ENCODE results near the gene SPATA45. TPM values are rescaled to one million over a fixed set of nuclear protein-coding genes. Genes with fewer than 3 reads are reported as not detected.

The SPATA45 gene
- total RNA-seq, 5 donors from 2014 or later (not counting 1 experiment from before 2014, with no cell fraction given) = 0.57 TPM; not detected in 4

DNA sequence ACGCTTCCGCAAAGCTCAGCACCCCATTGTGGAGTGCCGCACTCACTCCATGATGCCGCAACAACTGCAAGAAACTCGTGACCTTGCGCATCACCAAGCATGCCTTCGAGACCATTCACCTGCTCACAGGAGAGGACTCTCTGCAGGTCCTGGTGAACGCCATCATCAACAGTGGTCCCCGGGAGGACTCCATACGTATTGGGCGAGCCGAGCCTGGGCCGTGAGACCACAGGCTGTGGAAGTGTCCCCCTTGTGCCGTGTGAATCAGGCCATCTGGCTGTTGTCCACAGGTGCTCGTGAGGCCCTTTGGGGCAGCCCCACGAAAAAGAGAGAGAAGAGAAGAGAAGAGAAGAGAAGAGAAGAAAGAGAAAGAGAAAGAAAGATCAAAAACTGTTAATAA is 23.2 kb downstream of the SPATA45 start:
- peaks cover 3 to 6% of the 10 kb centered on the region in 2 donors for H3K27me3 Mint-ChIP-seq
- ChIA-PET POLR2A (no interaction called here), CTCF (no interaction called here)
- no peak overlapping the region for H3K4me3 Mint-ChIP-seq
- H3K9me3 Mint-ChIP-seq = peaks cover 14 to 18% (median 18%) of the 10 kb centered on the region in 3 donors
- DNase-seq = no peak
- no peaks in the 10 kb centered on the region for H3K36me3 ChIP-seq (ENCODE audit: control insufficient read depth in 2 of 2, extremely low read depth in 1 of 2, insufficient read depth in 1 of 2, low read length in 1 of 2)
- H3K36me3 Mint-ChIP-seq = peaks cover 6% of the 10 kb centered on the region
- WGBS (ENCODE audit: insufficient coverage) = 96% methylated on average over 16 of the region's 16 CpGs
- peaks cover 0 to 5% (median 3%) of the 10 kb centered on the region in 3 donors for H3K4me1 Mint-ChIP-seq
- no peaks in the 10 kb centered on the region for H3K4me1 ChIP-seq (ENCODE audit: control insufficient read depth in 1 of 2, extremely low read depth in 1 of 2, insufficient read depth in 2 of 2, low read length in 2 of 2)
- no peaks in the 10 kb centered on the region for H3K9me3 ChIP-seq
- H3K27me3 ChIP-seq (replicated peaks in 1 of 2; ENCODE audit: control insufficient read depth in 2 of 2, extremely low read depth in 1 of 2, insufficient read depth in 2 of 2, low read length in 1 of 2) = peaks cover 0 to 9% of the 10 kb centered on the region in 2 experiments
- H3K27ac Mint-ChIP-seq = no peak overlapping the region
- H3K4me3 ChIP-seq (ENCODE audit: control insufficient read depth in 1 of 2, extremely low read depth in 1 of 2, low read length in 1 of 2) = no peak overlapping the region
- H3K27ac ChIP-seq (ENCODE audit: low read length) = no peak overlapping the region
- ATAC-seq (replicated peaks in 1 of 4) = no peak

DNA sequence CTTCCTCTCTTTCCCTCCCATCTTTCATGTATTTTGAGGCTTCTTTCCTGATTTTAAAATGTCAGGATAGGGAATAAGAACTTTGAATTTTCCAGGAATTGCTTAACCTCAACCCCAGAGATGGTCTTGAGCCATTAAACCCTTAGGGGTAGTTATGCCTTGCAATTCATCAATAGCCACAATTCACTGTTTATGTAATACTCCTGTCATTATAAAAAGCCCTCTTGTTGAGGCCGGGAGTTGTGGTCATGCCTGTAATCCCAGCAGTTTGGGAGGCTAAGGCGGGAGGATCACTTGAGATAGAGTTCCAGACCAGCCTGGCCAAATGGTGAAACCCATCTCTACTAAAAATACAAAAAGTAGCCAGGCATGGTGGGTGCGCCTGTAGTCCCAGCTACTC is 24.5 kb downstream of the SPATA45 start:
- Mint-ChIP-seq H3K27me3 (peaks cover 3 to 6% of the 10 kb centered on the region in 2 donors), H3K36me3 (peaks cover 6% of the 10 kb centered on the region), H3K4me3 (no peak overlapping the region), H3K9me3 (peaks cover 14 to 18% (median 18%) of the 10 kb centered on the region in 3 donors), H3K27ac (no peak overlapping the region), H3K4me1 (peaks cover 0 to 5% (median 3%) of the 10 kb centered on the region in 3 donors)
- H3K9me3 ChIP-seq = no peaks in the 10 kb centered on the region
- H3K4me3 ChIP-seq (ENCODE audit: control insufficient read depth in 1 of 2, extremely low read depth in 1 of 2, low read length in 1 of 2) = no peak overlapping the region
- ChIA-PET POLR2A (no interaction called here), CTCF (no interaction called here)
- H3K36me3 ChIP-seq (ENCODE audit: control insufficient read depth in 2 of 2, extremely low read depth in 1 of 2, insufficient read depth in 1 of 2, low read length in 1 of 2) = no peaks in the 10 kb centered on the region
- H3K27me3 ChIP-seq (replicated peaks in 1 of 2; ENCODE audit: control insufficient read depth in 2 of 2, extremely low read depth in 1 of 2, insufficient read depth in 2 of 2, low read length in 1 of 2) = peaks cover 0 to 5% of the 10 kb centered on the region in 2 experiments
- no CpG with 5 or more reads among the region's 3 CpGs for WGBS (ENCODE audit: insufficient coverage)
- no peak overlapping the region for H3K27ac ChIP-seq (ENCODE audit: low read length)
- no peaks in the 10 kb centered on the region for H3K4me1 ChIP-seq (ENCODE audit: control insufficient read depth in 1 of 2, extremely low read depth in 1 of 2, insufficient read depth in 2 of 2, low read length in 2 of 2)
- DNase-seq = no peak
- ATAC-seq (replicated peaks in 1 of 4) = no peak

DNA sequence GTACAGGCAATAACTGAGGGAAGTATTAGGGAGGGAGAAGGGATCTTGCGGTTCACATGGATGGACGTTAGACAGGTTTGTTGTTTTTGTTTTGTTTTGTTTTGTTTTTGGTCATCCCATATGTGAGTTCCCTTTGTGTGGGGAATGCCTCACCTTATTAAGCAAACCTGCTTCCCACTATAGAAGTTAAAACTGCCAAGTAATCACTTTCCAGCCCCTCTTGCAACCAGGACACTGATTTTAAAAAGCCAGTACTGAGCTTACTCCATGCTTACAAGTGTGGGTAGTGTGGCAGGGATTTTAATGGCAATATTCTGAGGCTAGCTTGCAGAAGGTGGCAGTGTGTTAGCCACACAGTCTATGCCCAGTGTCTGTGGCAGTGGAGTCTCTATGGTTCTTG is 26.5 kb downstream of the SPATA45 start:
- no peak overlapping the region for H3K27ac Mint-ChIP-seq
- ChIA-PET CTCF (no interaction called here), POLR2A (no interaction called here)
- peaks cover 0 to 3% of the 10 kb centered on the region in 2 donors for H3K27me3 Mint-ChIP-seq
- H3K4me1 Mint-ChIP-seq = peaks cover 0 to 5% (median 3%) of the 10 kb centered on the region in 3 donors
- WGBS (ENCODE audit: insufficient coverage) = no CpG with 5 or more reads among the region's 2 CpGs
- H3K27ac ChIP-seq (ENCODE audit: low read length) = no peak overlapping the region
- H3K9me3 Mint-ChIP-seq = peaks cover 8 to 9% (median 9%) of the 10 kb centered on the region in 3 donors
- DNase-seq (no peak), ATAC-seq (replicated peaks in 1 of 4) (no peak)
- H3K36me3 ChIP-seq (ENCODE audit: control insufficient read depth in 2 of 2, extremely low read depth in 1 of 2, insufficient read depth in 1 of 2, low read length in 1 of 2) = no peaks in the 10 kb centered on the region
- peaks cover 3% of the 10 kb centered on the region for H3K36me3 Mint-ChIP-seq
- H3K27me3 ChIP-seq (replicated peaks in 1 of 2; ENCODE audit: control insufficient read depth in 2 of 2, extremely low read depth in 1 of 2, insufficient read depth in 2 of 2, low read length in 1 of 2) = peaks cover 0 to 4% of the 10 kb centered on the region in 2 experiments
- H3K4me1 ChIP-seq (ENCODE audit: control insufficient read depth in 1 of 2, extremely low read depth in 1 of 2, insufficient read depth in 2 of 2, low read length in 2 of 2) = no peaks in the 10 kb centered on the region
- no peak overlapping the region for H3K4me3 Mint-ChIP-seq
- H3K9me3 ChIP-seq = no peaks in the 10 kb centered on the region
- H3K4me3 ChIP-seq (ENCODE audit: control insufficient read depth in 1 of 2, extremely low read depth in 1 of 2, low read length in 1 of 2) = no peak overlapping the region

DNA sequence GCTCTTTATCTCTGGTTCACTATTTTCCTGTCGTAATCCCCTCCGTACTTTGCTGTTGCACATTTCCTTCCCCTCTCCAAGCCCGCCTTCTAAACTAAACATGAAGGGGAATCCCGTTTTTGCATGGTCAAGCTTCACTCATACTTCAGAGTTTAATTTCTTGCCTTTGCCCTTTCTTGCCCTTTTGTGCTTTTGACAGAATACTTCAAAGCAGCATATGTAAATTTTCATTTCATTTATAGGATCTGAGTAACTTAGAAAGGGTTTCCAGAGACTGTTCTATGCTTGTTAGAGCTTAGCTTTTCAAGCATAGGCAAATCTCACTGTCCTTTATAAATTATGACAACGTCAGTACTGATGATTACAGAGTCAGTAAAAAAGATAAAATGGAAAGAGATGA is 27.7 kb downstream of the SPATA45 start:
- H3K27ac ChIP-seq (ENCODE audit: low read length) = no peak overlapping the region
- Mint-ChIP-seq H3K36me3 (peaks cover 3% of the 10 kb centered on the region), H3K27me3 (peaks cover 0 to 3% of the 10 kb centered on the region in 2 donors), H3K4me3 (no peak overlapping the region), H3K27ac (no peak overlapping the region), H3K9me3 (peaks cover 0 to 4% (median 3%) of the 10 kb centered on the region in 3 donors), H3K4me1 (peaks cover 0 to 5% (median 3%) of the 10 kb centered on the region in 3 donors)
- H3K4me1 ChIP-seq (ENCODE audit: control insufficient read depth in 1 of 2, extremely low read depth in 1 of 2, insufficient read depth in 2 of 2, low read length in 2 of 2) = no peaks in the 10 kb centered on the region
- no peaks in the 10 kb centered on the region for H3K36me3 ChIP-seq (ENCODE audit: control insufficient read depth in 2 of 2, extremely low read depth in 1 of 2, insufficient read depth in 1 of 2, low read length in 1 of 2)
- 41% methylated on average over 4 of the region's 5 CpGs for WGBS (ENCODE audit: insufficient coverage)
- CTCF ChIA-PET = no interaction called here
- H3K4me3 ChIP-seq (ENCODE audit: control insufficient read depth in 1 of 2, extremely low read depth in 1 of 2, low read length in 1 of 2) = no peak overlapping the region
- DNase-seq (no peak), ATAC-seq (replicated peaks in 1 of 4) (no peak)
- no peaks in the 10 kb centered on the region for H3K9me3 ChIP-seq
- POLR2A ChIA-PET = no interaction called here
- H3K27me3 ChIP-seq (replicated peaks in 1 of 2; ENCODE audit: control insufficient read depth in 2 of 2, extremely low read depth in 1 of 2, insufficient read depth in 2 of 2, low read length in 1 of 2) = peaks cover 0 to 4% of the 10 kb centered on the region in 2 experiments

DNA sequence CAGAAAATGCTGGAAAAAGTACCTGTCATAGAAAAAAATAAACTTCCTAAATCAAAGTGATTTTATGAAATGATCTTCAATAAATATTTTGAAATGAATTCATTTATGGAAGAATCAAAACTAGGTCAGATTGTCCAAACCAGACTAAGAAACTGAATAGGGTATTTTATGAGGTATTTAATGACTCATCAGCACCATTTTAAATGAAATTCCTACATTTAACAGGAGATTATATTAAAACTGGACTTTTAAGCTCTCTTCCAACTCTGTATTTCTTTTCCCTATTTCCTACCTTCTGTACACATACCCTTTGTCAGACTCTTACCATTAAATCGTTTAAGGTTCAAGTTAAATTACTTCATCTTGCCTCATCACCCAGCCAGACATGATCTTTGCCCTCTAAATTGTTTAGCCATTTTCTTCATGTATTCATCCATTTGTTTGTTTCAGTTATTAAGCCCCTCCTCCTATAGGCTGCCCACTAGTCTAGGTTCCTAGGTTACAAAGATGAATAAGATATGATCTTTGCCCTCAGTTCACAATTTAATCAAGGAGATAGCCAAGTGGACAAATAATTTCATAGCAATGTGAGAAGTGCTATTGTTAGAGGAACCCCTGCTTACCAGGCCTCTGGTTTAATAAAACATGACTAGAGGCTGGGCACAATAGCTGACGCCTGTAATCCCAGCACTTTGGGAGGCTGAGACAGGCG is 30.7 kb downstream of the SPATA45 start:
- H3K27ac Mint-ChIP-seq = no peak overlapping the region
- DNase-seq (no peak), ATAC-seq (replicated peaks in 1 of 4) (no peak)
- CTCF ChIA-PET = no interaction called here
- 77% methylated on average over 3 of the region's 3 CpGs for WGBS (ENCODE audit: insufficient coverage)
- Histone ChIP-seq H3K27me3 (replicated peaks in 1 of 2; ENCODE audit: control insufficient read depth in 2 of 2, extremely low read depth in 1 of 2, insufficient read depth in 2 of 2, low read length in 1 of 2) (no peaks in the 10 kb centered on the region), H3K27ac (ENCODE audit: low read length) (no peak overlapping the region), H3K4me1 (ENCODE audit: control insufficient read depth in 1 of 2, extremely low read depth in 1 of 2, insufficient read depth in 2 of 2, low read length in 2 of 2) (no peaks in the 10 kb centered on the region), H3K4me3 (ENCODE audit: control insufficient read depth in 1 of 2, extremely low read depth in 1 of 2, low read length in 1 of 2) (no peak overlapping the region), H3K36me3 (ENCODE audit: control insufficient read depth in 2 of 2, extremely low read depth in 1 of 2, insufficient read depth in 1 of 2, low read length in 1 of 2) (peaks cover 0 to 4% of the 10 kb centered on the region in 2 donors), H3K9me3 (no peaks in the 10 kb centered on the region)
- POLR2A ChIA-PET = no interaction called here
- no peaks in the 10 kb centered on the region for H3K27me3 Mint-ChIP-seq
- no peaks in the 10 kb centered on the region for H3K36me3 Mint-ChIP-seq
- H3K9me3 Mint-ChIP-seq = no peaks in the 10 kb centered on the region
- peaks cover 0 to 5% (median 3%) of the 10 kb centered on the region in 3 donors for H3K4me1 Mint-ChIP-seq
- no peak overlapping the region for H3K4me3 Mint-ChIP-seq

DNA sequence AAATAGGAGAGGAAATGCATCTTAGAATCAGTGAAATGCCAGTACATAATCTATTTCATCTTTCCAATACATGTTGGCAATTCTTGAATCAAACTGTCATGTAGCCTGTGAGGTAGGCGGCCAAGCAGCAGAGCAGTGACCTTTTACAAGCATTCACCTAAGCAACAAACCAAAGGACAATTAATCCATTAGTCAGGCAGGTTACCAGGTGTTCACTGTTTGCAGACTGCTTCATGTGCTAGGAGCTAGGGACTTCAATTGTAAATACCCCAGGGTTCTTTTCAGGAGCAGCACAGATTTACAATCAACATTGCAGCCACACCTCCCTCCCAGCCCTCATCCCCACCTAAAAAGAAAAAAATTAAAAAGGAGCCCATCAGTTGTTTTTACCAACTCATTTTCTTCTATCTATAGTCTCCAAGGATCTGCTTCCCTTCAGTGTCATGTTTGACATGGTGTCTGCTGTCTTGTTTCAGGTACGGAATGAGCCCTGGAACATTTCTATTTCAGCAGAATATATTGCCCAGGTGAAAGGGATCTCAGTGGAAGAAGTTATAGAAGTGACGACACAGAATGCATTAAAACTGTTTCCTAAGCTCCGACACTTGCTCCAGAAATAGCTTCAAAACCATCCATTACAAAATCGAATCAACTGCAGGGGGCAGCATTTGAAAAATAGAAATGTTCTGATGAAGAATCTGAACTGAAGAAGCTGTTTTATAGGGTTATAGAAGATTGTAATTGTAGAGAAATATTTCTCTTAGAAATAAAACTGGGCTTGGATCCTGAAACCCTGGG is 32.7 kb downstream of the SPATA45 start:
- H3K4me1 ChIP-seq (ENCODE audit: control insufficient read depth in 1 of 2, extremely low read depth in 1 of 2, insufficient read depth in 2 of 2, low read length in 2 of 2) = no peaks in the 10 kb centered on the region
- H3K4me3 ChIP-seq (ENCODE audit: control insufficient read depth in 1 of 2, extremely low read depth in 1 of 2, low read length in 1 of 2) = no peak overlapping the region
- no peak overlapping the region for H3K27ac Mint-ChIP-seq
- CTCF ChIA-PET = interaction anchor here (0.6 to 1.6 kb wide), 6 partner anchors 45 to 256 kb away, joined by 3 to 8 read pairs (median 4); no protein-coding TSS in a partner anchor
- H3K9me3 ChIP-seq = no peaks in the 10 kb centered on the region
- 83% methylated on average over 1 of the region's 5 CpGs for WGBS (ENCODE audit: insufficient coverage)
- no peak for ATAC-seq (replicated peaks in 1 of 4)
- no peaks in the 10 kb centered on the region for H3K36me3 Mint-ChIP-seq
- H3K27ac ChIP-seq (ENCODE audit: low read length) = no peak overlapping the region
- no peaks in the 10 kb centered on the region for H3K9me3 Mint-ChIP-seq
- peaks cover 0 to 4% (median 3%) of the 10 kb centered on the region in 3 donors for H3K4me1 Mint-ChIP-seq
- H3K27me3 Mint-ChIP-seq = no peaks in the 10 kb centered on the region
- peaks cover 0 to 4% of the 10 kb centered on the region in 2 donors for H3K36me3 ChIP-seq (ENCODE audit: control insufficient read depth in 2 of 2, extremely low read depth in 1 of 2, insufficient read depth in 1 of 2, low read length in 1 of 2)
- H3K27me3 ChIP-seq (replicated peaks in 1 of 2; ENCODE audit: control insufficient read depth in 2 of 2, extremely low read depth in 1 of 2, insufficient read depth in 2 of 2, low read length in 1 of 2) = no peaks in the 10 kb centered on the region
- POLR2A ChIA-PET = no interaction called here
- peak in 1 of 35 experiments; percentile 30 for DNase-seq
- no peak overlapping the region for H3K4me3 Mint-ChIP-seq

All from T-cell (primary cell).